Spleen (tissue), 7 donors: ENCODE results near the gene TPK1.

Experiments
- CTCF ChIP-seq, 11 experiments: fragments of 200-600 bp in 7 of 11; fragments of 450-650 bp in 4 of 11; sonication (generic) in 4 of 11; IDR thresholded peaks in 8 of 11; conservative IDR thresholded peaks in 3 of 11; 1 replicate in 7 of 11; 2 replicates in 4 of 11; pipeline versions ENCODE4 v1.4.0 to v1.8.0; 2016 to 2021; ENCODE audit warnings: antibody characterized with exemption in 11 of 11, inconsistent platforms in 4 of 11, mild to moderate bottlenecking in 1 of 11
- POLR2A ChIP-seq, 3 donors: fragments of 450-650 bp; IDR thresholded peaks; one replicate each; pipeline ENCODE4 v1.5.1; 2017; ENCODE audit warnings: antibody characterized with exemption in 3 of 3, mild to moderate bottlenecking in 1 of 3
- donor health status: DM: no; HTN: no; CAD: no; lungs with moderate emphysema.
- donor health status: DM: no; HTN: no; CAD: no.
- donor health status: DM: no; HTN: no; CAD: no.

GRCh38 chr7:144775749-144776148 lies 60.1 kb downstream of the TPK1 start:
- TF ChIP-seq CTCF (IDR thresholded peaks at IDR 0.05 in 8 of 11, conservative IDR thresholded peaks at IDR 0.05 in 3 of 11) (no peak), POLR2A (IDR thresholded peaks at IDR 0.05) (no peak)
